Stimulated activated CD4-positive, alpha-beta T cell treated with anti-CD3 and anti-CD28 coated beads, Interleukin-4, amount 100 ng/mL, for 4 hours (primary cell): ENCODE results near the gene CASTOR2.
"Not testable (repeated sequence)": the region's sequence is repeated elsewhere in the genome, so short reads cannot be mapped to it uniquely, and the experiment has no call there.

Source experiments
- DNase-seq, 2 experiments: peaks; one replicate each; pipeline ENCODE4 v3.0.0-alpha.2; 2020

The CASTOR2 gene

DNA sequence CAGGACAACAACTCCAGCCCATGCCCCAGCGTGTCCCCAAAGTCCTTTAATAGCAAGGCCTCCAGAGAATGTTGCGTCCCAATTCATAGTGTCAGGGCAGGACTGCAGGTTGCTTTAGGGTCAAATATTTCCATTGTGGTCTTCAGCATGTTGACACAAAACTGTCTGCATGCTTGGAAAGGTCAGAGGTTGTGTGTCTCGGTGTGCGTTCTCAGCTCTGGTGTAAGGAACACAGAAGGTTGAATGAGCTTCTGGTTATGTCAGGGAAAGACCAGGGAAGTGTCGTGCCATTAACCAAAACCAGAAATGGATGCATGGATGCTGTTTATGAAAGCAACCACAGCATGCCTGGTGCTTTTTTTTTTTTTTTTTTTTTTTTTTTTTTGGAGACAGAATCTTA lies 31.9 kb downstream of the CASTOR2 start:
- DNase-seq = not testable (repeated sequence)

DNA sequence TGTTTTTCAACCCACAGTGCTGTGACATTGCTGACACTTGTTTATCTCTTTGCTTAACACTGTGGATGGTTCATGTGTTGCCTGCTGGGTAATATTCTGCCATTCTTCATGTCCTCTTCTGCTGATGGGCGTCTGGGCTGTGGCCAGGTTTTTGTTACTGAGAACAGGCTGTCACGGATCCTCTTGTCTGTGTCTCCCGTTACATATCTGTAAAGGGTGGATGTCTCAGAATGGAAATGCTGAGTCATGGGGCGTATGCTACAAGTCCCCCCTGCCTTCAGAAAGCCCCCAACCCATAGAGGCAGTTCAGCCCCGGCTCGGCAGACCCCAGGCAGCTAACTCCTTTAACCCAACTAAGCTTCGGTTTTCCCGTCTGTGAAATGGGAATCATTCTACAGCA lies 33.3 kb downstream of the CASTOR2 start:
- not testable (repeated sequence) for DNase-seq

DNA sequence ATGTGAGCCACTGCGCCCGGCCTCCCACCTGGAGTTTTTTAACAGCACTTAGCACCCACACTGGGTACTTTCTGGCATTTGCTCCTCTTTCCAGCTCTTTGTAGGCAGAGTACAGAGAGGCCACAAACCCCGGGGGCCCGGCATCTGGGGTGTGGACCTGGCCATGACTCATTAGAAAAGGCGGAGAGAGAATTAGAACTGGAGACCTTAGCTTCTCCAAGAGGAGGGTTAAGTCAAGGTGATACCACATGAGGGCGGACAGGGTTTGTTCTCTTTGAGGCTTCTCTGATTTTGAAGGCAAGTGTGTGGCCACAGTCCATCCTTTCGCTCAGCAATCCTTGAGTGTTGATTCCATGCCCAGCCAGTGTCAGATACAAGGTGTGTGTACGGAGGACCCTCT lies 36.9 kb downstream of the CASTOR2 start:
- DNase-seq = not testable (repeated sequence)

DNA sequence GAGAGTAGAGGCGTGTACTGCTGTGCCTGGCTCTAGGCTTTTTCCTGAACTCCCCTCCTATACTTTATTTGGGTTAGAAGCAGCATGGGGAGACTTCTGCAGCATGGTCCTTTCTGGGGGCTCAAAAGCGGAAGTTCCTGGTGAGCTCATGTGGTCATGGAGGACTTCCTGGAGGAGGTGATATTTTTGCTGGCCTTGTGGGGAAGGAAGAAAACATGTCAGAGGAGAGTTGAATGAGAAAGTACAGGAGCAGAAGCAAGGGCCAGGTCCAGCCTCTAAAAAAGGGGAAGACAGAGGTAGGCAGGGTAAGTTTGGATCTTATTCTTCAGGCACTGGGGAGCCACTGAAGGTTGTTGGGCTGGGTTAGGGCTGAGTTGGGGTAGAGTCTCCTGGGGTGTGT lies 45.5 kb downstream of the CASTOR2 start:
- no peak for DNase-seq

DNA sequence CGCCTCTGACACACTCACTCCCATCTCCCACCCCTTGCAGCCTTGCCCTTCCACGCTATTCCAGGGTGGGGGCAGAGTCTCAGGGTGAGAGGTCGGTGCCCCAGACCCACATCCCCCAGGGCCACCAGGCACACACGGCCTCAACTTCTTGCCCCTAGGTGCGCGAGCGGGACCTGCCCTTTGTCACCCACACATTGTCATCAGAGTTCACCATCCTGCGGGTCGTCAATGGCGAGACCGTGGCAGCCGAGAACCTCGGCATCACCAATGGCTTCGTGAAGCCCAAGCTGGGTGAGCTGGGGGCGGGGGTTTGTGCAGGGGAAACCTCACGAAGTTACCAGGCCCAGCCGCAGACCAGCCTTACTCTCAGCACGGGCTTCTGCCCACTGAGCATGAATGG lies 53.3 kb downstream of the CASTOR2 start:
- DNase-seq = no peak

DNA sequence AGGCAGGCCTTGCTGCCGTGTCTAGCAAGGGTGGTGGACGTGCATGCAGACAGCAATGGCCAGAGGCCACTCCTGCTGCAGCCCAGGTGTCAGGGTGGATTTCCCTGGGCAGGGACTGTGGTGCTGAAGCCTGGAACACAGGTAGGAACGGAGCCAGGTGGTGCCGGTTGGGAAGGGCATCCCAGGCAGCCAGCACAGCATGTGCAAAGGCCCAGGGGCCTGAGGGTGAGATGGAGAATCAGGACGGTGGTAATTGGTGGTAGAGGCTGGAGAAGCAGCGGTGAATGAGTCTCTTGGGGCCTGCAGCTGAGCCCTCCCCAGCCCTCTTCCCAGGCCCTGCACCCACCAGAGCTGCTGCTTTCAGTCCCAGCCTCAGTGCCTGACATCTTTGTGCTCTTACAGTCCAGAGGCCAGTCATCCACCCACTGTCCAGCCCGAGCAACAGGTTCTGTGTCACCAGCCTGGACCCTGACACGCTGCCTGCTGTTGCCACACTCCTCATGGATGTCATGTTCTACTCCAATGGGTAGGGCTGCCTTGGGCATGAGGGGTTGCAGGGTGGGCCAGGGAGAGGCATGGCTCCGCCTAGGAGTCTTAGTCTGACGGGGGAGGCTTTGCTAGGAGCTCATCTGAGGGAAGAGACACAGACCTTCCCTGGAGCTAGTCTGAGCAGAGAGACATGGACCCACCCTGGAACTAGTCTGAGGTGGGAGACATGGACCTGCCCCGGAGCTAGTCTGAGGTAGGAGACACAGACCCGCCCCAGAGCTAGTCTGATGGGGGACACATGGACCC lies 54.3 kb downstream of the CASTOR2 start:
- no peak for DNase-seq

DNA sequence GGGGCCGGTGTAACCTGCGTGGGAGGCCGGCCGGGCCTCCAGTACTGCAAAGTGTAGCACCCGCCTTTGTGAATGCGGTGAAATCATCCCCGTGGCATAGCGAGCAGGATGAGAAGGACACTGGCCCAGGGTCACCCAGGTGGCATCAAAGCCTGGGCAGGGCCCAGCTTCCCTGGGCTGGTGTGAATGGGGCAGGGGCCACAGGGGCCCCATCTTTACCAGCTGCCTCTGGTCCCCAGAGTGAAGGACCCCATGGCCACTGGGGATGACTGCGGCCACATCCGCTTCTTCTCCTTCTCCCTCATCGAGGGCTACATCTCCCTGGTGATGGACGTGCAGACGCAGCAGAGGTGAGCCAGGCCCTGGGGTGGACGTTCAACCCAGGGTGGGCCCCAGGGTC lies 55.3 kb downstream of the CASTOR2 start:
- no peak for DNase-seq

DNA sequence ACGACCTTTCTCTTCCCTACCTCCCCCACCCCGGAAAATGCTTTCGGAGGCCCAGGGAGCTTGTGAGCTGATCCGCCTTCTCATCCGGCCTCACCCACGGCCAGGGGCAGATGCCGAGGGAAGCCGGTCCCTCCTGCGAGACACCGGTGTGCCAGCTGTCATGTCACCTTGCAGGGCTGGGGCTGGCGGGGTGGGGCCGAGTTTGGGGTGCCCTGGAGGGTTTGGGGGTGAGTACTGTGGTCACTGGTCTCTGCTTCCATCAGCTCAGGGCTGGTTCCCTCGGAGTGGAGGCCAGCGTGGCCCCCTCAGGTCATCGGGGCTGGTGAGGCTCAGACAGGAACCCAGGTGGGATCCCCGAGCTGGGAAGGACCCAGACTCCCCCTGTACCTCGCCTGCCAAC lies 60.4 kb downstream of the CASTOR2 start:
- no peak for DNase-seq

DNA sequence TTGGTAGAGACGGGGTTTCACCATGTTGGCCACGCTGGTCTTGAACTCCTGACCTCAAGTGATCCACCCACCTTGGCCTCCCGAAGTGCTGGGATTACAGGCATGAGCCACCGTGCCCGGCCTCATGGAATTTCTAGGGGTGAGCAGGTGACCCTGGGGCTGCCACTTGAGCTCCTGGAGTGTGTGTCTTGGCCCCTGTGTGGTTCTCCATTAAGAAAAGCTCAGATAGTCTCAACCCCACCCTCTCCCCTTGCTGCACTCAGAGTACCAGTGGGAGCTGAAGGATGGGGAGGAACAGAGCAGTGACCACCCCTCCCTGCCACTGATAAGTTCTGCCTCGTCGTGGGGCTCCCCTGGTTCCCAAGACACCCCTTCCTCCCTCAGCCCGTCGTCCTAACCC lies 63.8 kb downstream of the CASTOR2 start:
- no peak for DNase-seq

DNA sequence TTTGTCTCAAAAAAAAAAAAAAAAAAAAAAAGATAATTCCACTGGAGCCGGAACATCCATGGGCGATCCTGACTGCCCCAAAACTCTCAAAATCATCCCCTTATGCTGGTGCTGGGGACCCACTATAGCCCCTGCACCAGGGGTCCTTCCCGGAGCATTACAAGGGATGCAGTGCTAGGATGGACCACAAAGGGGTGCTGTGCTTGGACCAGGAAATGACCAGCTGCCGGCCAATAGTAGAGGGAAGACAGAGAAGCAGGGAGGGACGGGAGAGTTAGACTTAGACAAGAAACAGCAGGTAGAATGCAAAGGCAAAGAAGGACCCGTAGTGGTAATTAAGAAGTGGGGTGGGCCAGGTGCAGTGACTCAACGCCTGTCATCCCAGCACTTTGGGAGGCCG lies 68.6 kb downstream of the CASTOR2 start:
- DNase-seq = no peak

DNA sequence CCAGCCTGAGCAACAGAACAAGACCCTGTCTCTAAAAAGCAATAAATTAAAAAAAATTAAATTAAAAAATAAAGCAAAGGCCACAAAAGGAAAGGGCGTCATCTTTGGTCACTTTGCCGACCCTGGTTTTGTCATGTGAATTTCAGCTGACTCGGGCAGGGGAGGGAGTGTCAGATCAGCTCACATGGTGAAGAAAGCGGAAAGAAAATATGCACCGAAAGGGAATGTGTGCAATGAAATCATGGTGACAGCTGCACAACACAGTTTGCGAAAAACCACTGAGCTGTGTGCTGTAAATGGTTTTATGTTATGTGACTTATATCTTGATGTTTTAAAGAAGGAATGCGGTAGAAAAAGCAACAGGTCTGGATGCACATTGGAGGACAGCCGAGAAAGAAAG lies 69.3 kb downstream of the CASTOR2 start:
- DNase-seq = no peak

DNA sequence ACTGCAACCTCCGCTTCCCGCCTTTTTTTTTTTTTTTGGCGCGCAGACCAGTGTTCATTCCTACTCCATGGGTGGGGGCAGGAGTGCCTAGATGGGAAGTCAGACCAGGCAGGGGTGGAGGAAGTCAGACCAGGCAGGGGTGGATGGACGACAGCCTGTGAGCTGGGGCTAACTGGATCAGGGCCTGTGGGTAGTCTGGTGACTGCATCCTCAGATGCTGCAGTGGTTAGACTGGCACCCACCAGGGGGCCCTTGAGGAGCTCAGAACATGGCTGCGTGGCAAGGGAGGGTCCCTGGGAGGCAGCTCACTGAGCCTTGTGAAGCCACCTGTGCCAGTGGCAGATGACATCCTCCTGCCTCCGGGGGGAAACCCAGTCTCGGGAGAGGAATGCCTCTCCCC lies 74.0 kb downstream of the CASTOR2 start:
- no peak for DNase-seq

DNA sequence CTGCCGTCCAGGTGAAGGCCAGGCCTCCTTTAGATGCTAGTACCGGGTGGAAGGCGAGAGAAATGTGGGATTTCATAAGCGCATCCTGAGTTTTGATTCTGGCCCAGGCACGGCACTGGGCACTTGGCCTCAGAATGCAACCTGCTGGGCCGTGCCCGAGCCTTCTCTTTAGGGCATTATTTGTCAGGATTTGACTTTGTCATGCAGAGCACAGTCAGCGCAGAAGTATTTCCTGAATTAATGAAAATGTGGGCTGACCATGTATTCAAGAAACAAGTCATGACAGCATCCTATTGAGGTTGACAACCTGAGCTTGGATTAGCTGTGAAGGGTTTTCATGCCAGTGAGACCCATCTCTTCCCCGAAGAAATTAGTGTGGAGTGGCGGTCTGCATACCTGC lies 74.7 kb downstream of the CASTOR2 start:
- DNase-seq = no peak

DNA sequence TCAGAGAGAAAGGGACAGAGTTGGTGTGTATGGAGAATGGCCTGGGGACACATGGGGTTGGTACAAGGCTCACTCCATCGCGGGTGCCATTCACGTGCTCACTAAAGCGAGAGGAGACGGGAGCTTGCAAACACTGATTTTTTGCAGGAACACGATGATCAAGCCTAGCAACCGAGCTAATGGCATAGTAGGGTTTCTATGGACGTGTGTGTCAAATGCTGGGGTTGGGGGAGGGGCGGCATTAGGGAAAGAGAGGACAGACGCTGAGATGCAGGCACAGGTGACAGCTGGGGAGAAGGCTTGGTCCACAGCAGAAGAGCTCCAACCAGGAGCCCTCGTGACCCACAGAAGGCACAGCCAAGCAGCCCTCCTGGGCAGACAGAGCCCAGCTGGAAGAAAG lies 75.2 kb downstream of the CASTOR2 start:
- no peak for DNase-seq

DNA sequence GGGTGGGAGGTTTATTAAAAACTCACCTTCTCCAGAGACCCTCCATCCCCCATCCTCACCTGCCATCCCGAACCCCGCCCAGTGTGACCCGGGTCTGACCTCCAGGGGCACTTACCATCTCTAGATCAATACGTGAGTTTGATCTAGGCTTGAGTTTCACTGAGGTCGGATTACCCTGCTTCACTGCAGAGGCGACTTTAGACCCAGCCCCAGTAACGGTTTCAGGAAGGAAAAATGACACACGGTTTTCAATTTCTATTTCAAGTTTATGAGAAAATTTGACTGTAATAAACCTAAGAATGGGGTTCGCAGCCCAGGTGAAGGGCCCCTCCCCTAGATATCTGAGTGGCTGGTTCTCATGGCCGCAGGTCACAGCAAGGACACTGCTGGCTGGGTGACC lies 76.0 kb downstream of the CASTOR2 start:
- no peak for DNase-seq

DNA sequence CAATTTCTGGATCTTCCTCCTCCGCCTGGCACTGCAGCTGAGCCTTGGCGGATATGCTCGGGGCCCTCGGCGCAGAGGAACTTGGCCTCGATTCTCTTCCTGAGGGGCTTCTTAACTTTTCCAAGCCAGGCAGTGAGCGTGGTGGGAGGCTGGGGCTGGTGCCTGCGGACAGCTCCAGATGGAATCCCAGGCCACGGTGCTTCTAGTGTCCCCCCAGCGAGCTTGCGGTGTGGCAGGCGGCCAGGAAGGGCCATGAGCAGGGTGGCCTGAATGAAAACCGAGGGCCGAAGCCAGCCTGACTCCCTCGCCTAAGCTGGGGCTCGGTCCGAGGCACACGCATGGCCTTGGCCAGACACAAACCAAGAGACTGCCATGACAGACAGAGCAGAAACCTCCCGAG lies 77.8 kb downstream of the CASTOR2 start:
- DNase-seq = no peak

DNA sequence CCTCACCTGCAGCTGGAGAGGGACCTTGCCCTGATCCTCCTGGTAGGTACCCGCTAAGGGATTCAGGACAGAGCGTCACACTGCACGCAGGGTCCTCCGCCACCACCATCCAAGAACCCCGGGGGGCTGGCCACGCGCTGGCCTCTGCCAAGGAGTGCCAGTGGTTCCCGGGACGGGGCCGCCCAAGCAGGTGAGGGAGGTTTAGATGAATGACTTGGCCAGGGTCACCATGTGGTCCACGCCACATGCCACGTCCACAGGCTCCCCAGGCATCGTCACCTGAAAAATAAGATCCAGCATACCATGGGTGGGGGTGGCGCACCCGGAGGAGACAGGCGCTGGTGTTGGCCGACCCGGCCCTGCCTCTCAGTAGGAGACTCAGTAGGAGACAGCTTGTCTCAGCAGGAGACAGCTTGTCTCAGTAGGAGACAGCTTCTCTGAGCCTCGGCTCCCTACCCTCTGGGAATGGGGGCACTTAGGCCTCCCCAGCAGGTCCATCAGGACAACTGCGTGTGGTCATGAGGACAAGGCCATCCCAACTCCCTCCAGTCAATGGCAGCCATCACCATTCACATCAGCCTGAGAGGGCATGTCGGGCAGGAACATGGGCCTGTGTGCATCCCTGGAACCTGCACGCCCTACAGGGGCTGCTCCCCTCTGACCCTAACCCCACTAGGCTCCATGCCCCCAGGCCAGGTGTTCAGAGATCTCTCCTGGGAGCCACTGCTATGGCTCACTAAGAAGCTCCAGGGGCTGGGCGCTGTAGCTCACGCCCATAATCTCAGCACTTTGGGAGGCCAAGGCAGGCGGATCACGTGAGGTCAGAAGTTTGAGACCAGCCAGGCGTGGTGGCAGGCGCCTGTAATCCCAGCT lies 78.6 kb downstream of the CASTOR2 start:
- DNase-seq = no peak

DNA sequence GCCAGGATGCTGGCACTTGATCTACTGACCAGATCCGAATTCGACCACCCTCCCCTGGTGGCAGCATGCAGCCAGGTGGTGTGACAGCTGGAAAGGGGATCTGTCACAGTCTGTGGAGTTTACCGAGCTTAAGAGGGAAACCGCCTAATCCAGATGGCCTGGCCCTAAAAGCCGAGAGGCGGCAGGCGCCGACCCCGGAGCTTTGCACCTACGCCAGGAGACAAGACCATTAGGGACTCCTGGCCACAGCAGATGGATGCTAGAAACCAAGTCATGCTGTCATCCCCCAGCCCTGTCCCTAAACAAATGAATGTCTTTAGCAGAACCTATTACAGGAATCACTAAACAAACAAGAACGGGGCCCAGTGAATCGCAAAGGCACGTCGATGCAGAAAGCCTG lies 81.4 kb downstream of the CASTOR2 start:
- no peak for DNase-seq

DNA sequence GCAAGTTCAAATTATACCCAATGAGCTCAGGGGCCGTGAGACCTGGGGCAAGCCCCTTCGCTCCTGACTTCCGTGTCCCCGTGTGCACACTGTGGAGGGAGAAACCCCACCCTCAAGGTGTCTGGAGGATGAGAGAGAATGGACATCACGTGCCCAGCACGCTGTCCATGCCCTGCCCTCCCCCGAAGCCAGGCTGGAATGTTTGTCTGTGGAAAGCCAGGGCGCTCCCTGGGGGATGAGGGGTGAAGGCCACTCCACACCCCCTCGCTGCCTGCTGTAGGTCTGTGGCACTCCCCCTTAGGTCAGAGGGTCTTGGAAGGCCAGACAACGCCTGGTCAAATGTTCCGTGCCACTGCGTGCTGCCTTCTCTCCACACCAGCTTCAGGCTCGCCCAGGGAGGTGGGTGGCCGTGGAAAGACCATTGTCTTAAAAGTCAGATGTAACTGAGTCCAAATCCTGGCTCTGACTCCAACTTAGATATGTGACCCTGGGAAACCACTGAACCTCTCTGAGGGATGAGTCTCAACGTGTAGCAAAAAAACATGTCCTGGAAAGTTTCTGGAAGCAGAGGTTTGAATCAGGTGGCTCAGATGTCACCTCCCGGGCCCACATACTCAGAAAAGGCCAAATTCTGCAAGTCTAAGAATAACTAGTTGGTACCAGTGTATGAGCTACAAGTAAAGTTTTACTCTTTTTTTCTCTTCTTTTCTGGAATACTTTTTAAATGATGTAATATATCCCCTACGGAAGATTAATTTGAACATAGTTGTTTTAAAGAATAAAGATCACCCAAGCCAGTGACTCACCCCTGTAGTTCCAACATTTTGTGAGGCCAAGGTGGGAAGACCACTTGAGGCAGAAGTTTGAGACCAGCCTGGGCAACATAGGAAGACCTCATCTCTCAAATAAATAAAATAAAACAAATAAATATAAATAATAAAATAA lies 84.2 kb downstream of the CASTOR2 start:
- no peak for DNase-seq

DNA sequence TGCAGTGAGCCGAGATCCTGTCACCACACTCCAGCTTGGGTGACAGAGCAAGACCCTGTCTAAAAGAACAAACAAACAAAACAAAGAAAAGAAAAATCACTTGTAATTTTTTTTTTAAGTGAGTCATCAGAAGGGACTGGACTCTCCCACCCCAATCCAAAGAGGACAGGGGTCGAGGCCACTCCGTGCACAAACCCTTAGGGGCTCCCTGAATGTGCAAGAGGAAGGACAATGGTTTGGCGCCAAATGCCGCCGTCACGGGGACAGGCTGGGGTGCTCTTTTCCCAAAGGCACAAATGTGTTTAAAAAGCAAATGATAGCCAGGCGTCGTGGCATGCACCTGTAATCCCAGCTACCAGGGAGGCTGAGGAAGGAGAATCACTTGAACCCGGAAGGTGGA lies 85.3 kb downstream of the CASTOR2 start:
- DNase-seq = no peak

DNA sequence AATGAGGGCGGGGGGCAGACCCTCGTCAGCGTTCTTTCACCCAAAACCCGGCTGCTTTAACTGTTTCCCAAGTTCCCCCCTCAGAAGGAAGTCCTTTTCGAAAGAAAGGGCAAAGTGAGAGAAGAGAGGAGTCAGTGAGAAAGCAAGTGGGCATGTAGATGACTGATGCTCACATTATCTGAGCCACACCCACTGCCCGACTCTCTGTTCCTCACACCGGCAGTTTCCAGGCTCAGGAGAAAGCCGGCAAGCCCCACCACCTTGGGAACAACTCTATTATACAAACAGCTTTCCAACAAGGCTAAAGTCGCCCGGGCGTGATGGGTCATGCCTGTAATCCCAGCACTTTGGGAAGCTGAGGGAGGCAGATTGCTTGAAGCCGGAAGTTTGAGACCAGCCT lies 86.0 kb downstream of the CASTOR2 start:
- no peak for DNase-seq

DNA sequence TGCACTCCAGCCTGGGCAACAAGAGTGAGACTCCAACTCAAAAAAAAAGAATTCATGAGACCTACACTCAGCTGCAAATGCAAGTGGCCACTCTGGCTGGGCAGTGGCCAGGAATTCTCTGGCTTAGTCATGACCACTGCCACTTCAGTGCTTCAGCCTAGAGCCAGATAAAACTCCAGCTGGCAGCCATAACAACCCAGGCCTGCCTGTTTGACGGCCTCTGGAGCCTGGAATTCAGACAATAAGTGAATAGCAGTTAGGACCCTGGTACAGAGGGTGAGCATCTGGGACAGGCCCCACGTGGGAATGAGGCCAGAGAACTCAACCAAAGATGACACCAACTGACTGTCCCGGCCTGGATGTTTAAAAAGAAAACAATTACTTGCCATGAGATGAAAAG lies 90.2 kb downstream of the CASTOR2 start:
- no peak for DNase-seq

DNA sequence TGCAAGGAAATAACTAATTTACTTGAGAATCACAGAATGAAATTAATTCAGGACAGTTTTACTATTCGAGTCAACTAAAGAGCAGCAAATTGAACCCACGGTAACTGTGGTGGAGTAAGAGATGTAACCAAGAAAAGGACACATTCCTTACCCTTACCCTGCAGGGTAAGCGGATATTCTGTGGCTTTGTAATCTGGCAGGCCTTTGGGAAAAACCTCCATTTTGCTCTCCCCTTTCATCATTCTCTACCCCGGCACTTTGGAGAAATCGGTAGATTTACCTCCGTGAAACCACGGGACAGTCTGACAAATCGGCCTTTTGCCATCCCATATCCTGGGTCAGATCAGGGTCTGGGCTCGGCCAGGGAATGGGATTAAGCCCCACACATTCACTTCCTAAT lies 90.7 kb downstream of the CASTOR2 start:
- no peak for DNase-seq
